Right atrium auricular region (tissue), 2 donors: ENCODE results near the gene AXIN1. TPM values are rescaled to one million over a fixed set of nuclear protein-coding genes. Genes with fewer than 3 reads are reported as not detected.
"Not testable (repeated sequence)": the region's sequence is repeated elsewhere in the genome, so short reads cannot be mapped to it uniquely, and the experiment has no call there.

ENCODE experiments used
- DNase-seq: peaks from one replicate; pipeline ENCODE4 v3.0.0-alpha.2; 2019; ENCODE audit warnings: low spot score
- H3K27ac ChIP-seq, 2 donors: fragments of 200-600 bp; sonication (generic); 1 replicate in 1 of 2; 2 replicates in 1 of 2; pipeline ENCODE4 v1.5.1; 2016 to 2019
- H3K27me3 ChIP-seq, 2 donors: fragments of 200-600 bp; sonication (generic); one replicate each; pipeline versions ENCODE4 v1.5.1 to v1.6.0; 2017 to 2019
- H3K36me3 ChIP-seq: fragments of 200-600 bp; sonication (generic); one replicate; pipeline ENCODE4 v1.5.1; 2016
- H3K4me1 ChIP-seq, 2 donors: fragments of 200-600 bp; sonication (generic); one replicate each; pipeline versions ENCODE4 v1.5.1 to v1.6.0; 2017 to 2019
- H3K4me3 ChIP-seq, 2 donors: fragments of 200-600 bp; sonication (generic); 1 replicate in 1 of 2; 2 replicates in 1 of 2; pipeline ENCODE4 v1.5.1; 2017 to 2019; ENCODE audit warnings: mild to moderate bottlenecking in 1 of 2, moderate library complexity in 1 of 2
- H3K9me3 ChIP-seq, 2 donors: fragments of 200-600 bp; sonication (generic); one replicate each; pipeline ENCODE4 v1.5.1; 2019
- total RNA-seq, 2 donors: library from RNA; depleted of rRNA; stranded (reverse); fragments of >200 nt; gene quantifications; one replicate each; pipeline ENCODE4 v1.1.0, GENCODE V29; 2016
- TF ChIP-seq, protein P1 (sequence below), 2 donors: fragments of 200-600 bp; sonication (generic); IDR thresholded peaks; one replicate each; pipeline ENCODE4 v1.5.1; 2019; ENCODE audit warnings: antibody characterized with exemption in 2 of 2

AXIN1 gene
- total RNA-seq, 2 donors from 2014 or later: 12.9 to 19.4 TPM

GRCh38 chr16:392450-393030, 40.0 kb upstream of the AXIN1 start:
- Histone ChIP-seq H3K36me3 (no peaks in the 10 kb centered on the region), H3K27me3 (no peaks in the 10 kb centered on the region), H3K4me3 (no peak overlapping the region), H3K9me3 (no peaks in the 10 kb centered on the region), H3K27ac (no peak overlapping the region), H3K4me1 (peaks cover 0 to 25% of the 10 kb centered on the region in 2 donors)
- no peak for DNase-seq
- TF ChIP-seq, protein P1, sequence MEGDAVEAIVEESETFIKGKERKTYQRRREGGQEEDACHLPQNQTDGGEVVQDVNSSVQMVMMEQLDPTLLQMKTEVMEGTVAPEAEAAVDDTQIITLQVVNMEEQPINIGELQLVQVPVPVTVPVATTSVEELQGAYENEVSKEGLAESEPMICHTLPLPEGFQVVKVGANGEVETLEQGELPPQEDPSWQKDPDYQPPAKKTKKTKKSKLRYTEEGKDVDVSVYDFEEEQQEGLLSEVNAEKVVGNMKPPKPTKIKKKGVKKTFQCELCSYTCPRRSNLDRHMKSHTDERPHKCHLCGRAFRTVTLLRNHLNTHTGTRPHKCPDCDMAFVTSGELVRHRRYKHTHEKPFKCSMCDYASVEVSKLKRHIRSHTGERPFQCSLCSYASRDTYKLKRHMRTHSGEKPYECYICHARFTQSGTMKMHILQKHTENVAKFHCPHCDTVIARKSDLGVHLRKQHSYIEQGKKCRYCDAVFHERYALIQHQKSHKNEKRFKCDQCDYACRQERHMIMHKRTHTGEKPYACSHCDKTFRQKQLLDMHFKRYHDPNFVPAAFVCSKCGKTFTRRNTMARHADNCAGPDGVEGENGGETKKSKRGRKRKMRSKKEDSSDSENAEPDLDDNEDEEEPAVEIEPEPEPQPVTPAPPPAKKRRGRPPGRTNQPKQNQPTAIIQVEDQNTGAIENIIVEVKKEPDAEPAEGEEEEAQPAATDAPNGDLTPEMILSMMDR (IDR thresholded peaks at IDR 0.05): no peak

GRCh38 chr16:391885-392335, 39.4 kb upstream of the AXIN1 start:
- Histone ChIP-seq H3K36me3 (no peaks in the 10 kb centered on the region), H3K9me3 (no peaks in the 10 kb centered on the region), H3K4me3 (no peak overlapping the region), H3K4me1 (peaks cover 0 to 25% of the 10 kb centered on the region in 2 donors), H3K27ac (no peak overlapping the region), H3K27me3 (no peaks in the 10 kb centered on the region)
- DNase-seq: no peak
- TF ChIP-seq, protein P1 (IDR thresholded peaks at IDR 0.05): peak; percentile 36 to 72

- no peak for DNase-seq
- TF ChIP-seq, protein P1 (IDR thresholded peaks at IDR 0.05): no peak
- Histone ChIP-seq H3K9me3 (no peaks in the 10 kb centered on the region), H3K36me3 (no peaks in the 10 kb centered on the region), H3K4me1 (peaks cover 0 to 18% of the 10 kb centered on the region in 2 donors), H3K27me3 (no peaks in the 10 kb centered on the region), H3K4me3 (no peak overlapping the region), H3K27ac (no peak overlapping the region)
These were observed 36.8 kb upstream of the AXIN1 start for GRCh38 chr16:389352-389751.

DNA sequence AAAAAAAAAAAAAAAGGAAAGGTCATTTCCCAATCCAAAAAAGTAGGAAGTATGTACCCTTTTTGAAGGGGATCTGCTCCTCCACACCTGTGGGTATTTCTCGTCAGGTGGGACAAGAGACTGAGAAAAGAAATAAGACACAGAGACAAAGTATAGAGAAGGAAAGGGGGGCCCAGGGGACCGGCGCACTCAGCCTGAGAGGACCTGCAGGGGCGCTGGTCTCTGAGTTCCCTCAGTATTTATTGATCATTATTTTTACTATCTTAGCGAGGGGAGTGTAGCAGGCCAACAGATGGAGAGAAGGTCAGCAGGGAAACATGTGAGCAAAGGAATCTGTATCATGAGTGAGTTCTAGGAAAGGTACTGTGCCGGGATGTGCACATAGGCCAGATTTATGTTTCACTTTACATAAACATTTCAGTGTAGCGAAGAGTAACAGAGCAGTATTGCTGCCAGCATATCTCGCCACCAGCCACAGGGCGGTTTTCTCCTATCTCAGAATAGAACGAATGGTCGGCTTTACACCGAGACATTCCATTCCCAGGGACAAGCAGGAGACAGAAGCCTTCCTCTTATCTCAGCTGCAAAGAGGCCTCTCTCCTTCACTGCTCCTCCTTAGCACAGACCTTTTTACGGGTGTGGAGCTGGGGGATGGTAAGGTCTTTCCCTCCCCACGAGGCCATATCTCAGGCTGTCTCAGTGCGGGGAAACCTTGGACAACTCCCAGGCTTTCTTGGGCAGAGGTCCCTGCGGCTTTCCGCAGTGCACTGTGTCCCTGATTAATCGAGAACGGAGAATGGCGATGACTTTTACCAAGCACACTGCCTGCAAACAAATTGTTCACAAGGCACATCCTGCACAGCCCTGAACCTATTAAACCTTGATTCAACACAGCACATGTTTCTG, 35.5 kb upstream of the AXIN1 start:
- peaks cover 0 to 31% of the 10 kb centered on the region in 2 donors for H3K4me1 ChIP-seq
- not testable (repeated sequence) for H3K27me3 ChIP-seq, H3K36me3 ChIP-seq, DNase-seq, H3K9me3 ChIP-seq
- H3K4me3 ChIP-seq: peak overlapping the region in 1 of 2 donors; percentile 26
- H3K27ac ChIP-seq: peak overlapping the region; percentile 44 to 62

DNA sequence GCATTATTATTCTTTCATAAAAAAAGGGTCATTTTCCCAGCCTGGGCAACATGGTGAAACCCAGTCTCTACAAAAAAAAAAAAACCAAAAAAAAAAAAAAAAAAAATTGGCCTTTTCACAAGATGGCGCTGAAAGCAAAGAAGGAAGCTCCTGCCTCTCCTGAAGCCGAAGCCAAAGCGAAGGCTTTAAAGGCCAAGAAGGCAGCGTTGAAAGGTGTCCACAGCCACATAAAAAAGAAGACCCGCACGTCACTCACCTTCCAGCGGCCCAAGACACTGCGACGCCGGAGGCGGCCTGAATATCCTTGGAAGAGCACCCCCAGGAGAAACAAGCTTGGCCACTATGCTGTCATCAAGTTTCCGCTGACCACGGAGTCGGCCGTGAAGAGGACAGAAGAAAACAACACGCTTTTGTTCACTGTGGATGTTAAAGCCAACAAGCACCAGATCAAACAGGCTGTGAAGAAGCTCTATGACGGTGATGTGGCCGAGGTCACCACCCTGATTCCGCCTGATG, 34.2 kb upstream of the AXIN1 start:
- no peaks in the 10 kb centered on the region for H3K36me3 ChIP-seq
- no peak for DNase-seq
- H3K27me3 ChIP-seq: no peaks in the 10 kb centered on the region
- H3K9me3 ChIP-seq: no peaks in the 10 kb centered on the region
- H3K4me3 ChIP-seq: no peak overlapping the region
- peak overlapping the region; percentile 47 to 59 for H3K27ac ChIP-seq
- H3K4me1 ChIP-seq: peaks cover 0 to 39% of the 10 kb centered on the region in 2 donors
- TF ChIP-seq, protein P1 (IDR thresholded peaks at IDR 0.05): peak in 1 of 2 donors; percentile 18
